NCI-H2171 (cell line): ENCODE data around the gene TIAM1.

Experiments
- DNase-seq: peaks from one replicate; lab custom pipeline; 2025; lab: John Stamatoyannopoulos, UW

Gene TIAM1

GRCh38 chr21:31173881-31174555 lies 170.0 kb downstream of the TIAM1 start:
- DNase-seq = no peak

- DNase-seq = no peak
Measured at GRCh38 chr21:31172328-31172727, 171.7 kb downstream of the TIAM1 start.

- DNase-seq = no peak
Measured at GRCh38 chr21:31164713-31165694, 179.1 kb downstream of the TIAM1 start.

GRCh38 chr21:31162827-31163226 lies 181.2 kb downstream of the TIAM1 start:
- no peak for DNase-seq

GRCh38 chr21:31162079-31162699 lies 181.9 kb downstream of the TIAM1 start:
- no peak for DNase-seq

- no peak for DNase-seq
Measured at GRCh38 chr21:31161157-31161556, 182.9 kb downstream of the TIAM1 start.

GRCh38 chr21:31159808-31160207 lies 184.3 kb downstream of the TIAM1 start:
- DNase-seq = no peak

GRCh38 chr21:31158789-31159581 lies 185.1 kb downstream of the TIAM1 start:
- no peak for DNase-seq

- no peak for DNase-seq
Measured at GRCh38 chr21:31157756-31158155, 186.3 kb downstream of the TIAM1 start.

- no peak for DNase-seq
Measured at GRCh38 chr21:31156662-31157061, 187.4 kb downstream of the TIAM1 start.

GRCh38 chr21:31156169-31156568 lies 187.9 kb downstream of the TIAM1 start:
- no peak for DNase-seq

GRCh38 chr21:31151156-31152045 lies 192.7 kb downstream of the TIAM1 start:
- DNase-seq = no peak

GRCh38 chr21:31145274-31145673 lies 198.8 kb downstream of the TIAM1 start:
- DNase-seq = no peak

- DNase-seq = no peak
Measured at GRCh38 chr21:31143036-31143435, 201.0 kb downstream of the TIAM1 start.

- DNase-seq = peak; percentile 7
Measured at GRCh38 chr21:31142600-31142999, 201.5 kb downstream of the TIAM1 start.

- DNase-seq = no peak
Measured at GRCh38 chr21:31141389-31142000, 202.6 kb downstream of the TIAM1 start.

GRCh38 chr21:31140676-31141075 lies 203.4 kb downstream of the TIAM1 start:
- DNase-seq = no peak

GRCh38 chr21:31140025-31140424 lies 204.0 kb downstream of the TIAM1 start:
- no peak for DNase-seq

- DNase-seq = no peak
Measured at GRCh38 chr21:31137960-31138359, 206.1 kb downstream of the TIAM1 start.

- peak; percentile 4 for DNase-seq
Measured at GRCh38 chr21:31136891-31137290, 207.2 kb downstream of the TIAM1 start.
